ENCODE measurements around the gene PDE7B.
"Not testable (repeated sequence)": the region's sequence is repeated elsewhere in the genome, so short reads cannot be mapped to it uniquely, and the experiment has no call there.

PDE7B gene

GRCh38 chr6:136077834-136078576 lies 226.5 kb downstream of the PDE7B start:
- no peak for FAIRE-seq

GRCh38 chr6:136079701-136080565 lies 228.4 kb downstream of the PDE7B start:
- FAIRE-seq = no peak

GRCh38 chr6:136083540-136083939 lies 232.0 kb downstream of the PDE7B start:
- no peak for FAIRE-seq

- FAIRE-seq = no peak
These were observed 232.9 kb downstream of the PDE7B start for GRCh38 chr6:136084403-136084802.

GRCh38 chr6:136085370-136086115 lies 234.0 kb downstream of the PDE7B start:
- no peak for FAIRE-seq

GRCh38 chr6:136086686-136087085 lies 235.2 kb downstream of the PDE7B start:
- no peak for FAIRE-seq

GRCh38 chr6:136087986-136088385 lies 236.5 kb downstream of the PDE7B start:
- no peak for FAIRE-seq

- no peak for FAIRE-seq
These were observed 237.2 kb downstream of the PDE7B start for GRCh38 chr6:136088693-136089092.

GRCh38 chr6:136089876-136090275 lies 238.4 kb downstream of the PDE7B start:
- no peak for FAIRE-seq

- no peak for FAIRE-seq
These were observed 239.4 kb downstream of the PDE7B start for GRCh38 chr6:136090929-136091328.

GRCh38 chr6:136092897-136093296 lies 241.4 kb downstream of the PDE7B start:
- FAIRE-seq = no peak

- no peak for FAIRE-seq
These were observed 242.3 kb downstream of the PDE7B start for GRCh38 chr6:136093835-136094234.

- no peak for FAIRE-seq
These were observed 243.3 kb downstream of the PDE7B start for GRCh38 chr6:136094812-136095211.

GRCh38 chr6:136095986-136096385 lies 244.5 kb downstream of the PDE7B start:
- no peak for FAIRE-seq

GRCh38 chr6:136102991-136103688 lies 251.6 kb downstream of the PDE7B start:
- no peak for FAIRE-seq

GRCh38 chr6:136103763-136104311 lies 252.3 kb downstream of the PDE7B start:
- FAIRE-seq = no peak

GRCh38 chr6:136104556-136104955 lies 253.1 kb downstream of the PDE7B start:
- no peak for FAIRE-seq

- not testable (repeated sequence) for FAIRE-seq
These were observed 254.3 kb downstream of the PDE7B start for GRCh38 chr6:136105797-136106196.

- no peak for FAIRE-seq
These were observed 257.0 kb downstream of the PDE7B start for GRCh38 chr6:136108361-136108945.

- FAIRE-seq = no peak
These were observed 260.3 kb downstream of the PDE7B start for GRCh38 chr6:136111831-136112230.

GRCh38 chr6:136112262-136112661 lies 260.8 kb downstream of the PDE7B start:
- no peak for FAIRE-seq

GRCh38 chr6:136113736-136114173 lies 262.3 kb downstream of the PDE7B start:
- FAIRE-seq = no peak
